ENCODE data around the gene PRXL2C. TPM values are rescaled to one million over a fixed set of nuclear protein-coding genes. Genes with fewer than 3 reads are reported as not detected.
"Not testable (repeated sequence)": the region's sequence is repeated elsewhere in the genome, so short reads cannot be mapped to it uniquely, and the experiment has no call there.

Gene PRXL2C
- total RNA-seq, 3 donors from 2014 or later = 14.3 to 26.1 (median 16.1) TPM

DNA sequence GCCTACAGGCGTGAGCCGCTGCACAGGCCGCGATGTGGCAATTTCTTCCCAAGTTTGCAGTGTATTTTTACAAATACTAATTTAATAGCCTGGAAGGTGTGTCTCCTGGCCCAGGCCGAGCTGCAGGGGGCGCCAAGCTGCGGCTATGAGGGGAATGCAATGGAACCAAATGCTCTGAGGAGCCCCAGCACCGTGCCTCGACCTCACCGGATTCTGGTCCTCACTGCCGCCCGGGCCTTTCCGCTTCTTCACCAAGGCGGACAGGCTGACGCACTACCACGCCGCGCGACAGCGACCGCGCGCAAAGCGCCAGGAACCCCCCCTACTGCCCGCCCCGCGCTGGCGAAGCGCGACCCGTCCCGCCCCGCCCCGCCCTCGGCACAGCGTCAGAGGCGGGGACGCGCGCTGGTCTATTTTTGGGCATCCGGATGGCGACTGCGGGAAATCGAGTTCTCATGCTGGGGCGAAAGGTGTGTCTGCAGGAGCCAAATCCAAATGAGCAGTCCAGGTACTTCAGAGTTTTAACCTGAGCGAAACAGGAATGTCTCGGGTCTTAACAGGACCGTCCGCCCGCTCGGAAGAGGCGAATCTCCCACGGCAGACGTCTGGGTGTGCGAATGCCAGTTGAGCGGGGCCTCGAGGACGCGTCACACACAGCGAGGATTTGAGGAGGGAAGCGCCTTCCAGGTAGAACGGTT, 31.7 kb upstream of the PRXL2C start:
- Histone ChIP-seq H3K4me3 (peak overlapping the region; percentile 47 to 75 (median 60)), H3K9me3 (peaks cover 4 to 8% of the 10 kb centered on the region in 2 donors), H3K36me3 (no peaks in the 10 kb centered on the region), H3K27ac (peak overlapping the region; percentile 69 to 80), H3K27me3 (no peaks in the 10 kb centered on the region), H3K4me1 (no peaks in the 10 kb centered on the region)
- DNase-seq (ENCODE audit: low spot score in 2 of 2) = peak; percentile 62 to 79
- TF ChIP-seq POLR2A (IDR thresholded peaks at IDR 0.05) = no peak
- TF ChIP-seq, protein P1, sequence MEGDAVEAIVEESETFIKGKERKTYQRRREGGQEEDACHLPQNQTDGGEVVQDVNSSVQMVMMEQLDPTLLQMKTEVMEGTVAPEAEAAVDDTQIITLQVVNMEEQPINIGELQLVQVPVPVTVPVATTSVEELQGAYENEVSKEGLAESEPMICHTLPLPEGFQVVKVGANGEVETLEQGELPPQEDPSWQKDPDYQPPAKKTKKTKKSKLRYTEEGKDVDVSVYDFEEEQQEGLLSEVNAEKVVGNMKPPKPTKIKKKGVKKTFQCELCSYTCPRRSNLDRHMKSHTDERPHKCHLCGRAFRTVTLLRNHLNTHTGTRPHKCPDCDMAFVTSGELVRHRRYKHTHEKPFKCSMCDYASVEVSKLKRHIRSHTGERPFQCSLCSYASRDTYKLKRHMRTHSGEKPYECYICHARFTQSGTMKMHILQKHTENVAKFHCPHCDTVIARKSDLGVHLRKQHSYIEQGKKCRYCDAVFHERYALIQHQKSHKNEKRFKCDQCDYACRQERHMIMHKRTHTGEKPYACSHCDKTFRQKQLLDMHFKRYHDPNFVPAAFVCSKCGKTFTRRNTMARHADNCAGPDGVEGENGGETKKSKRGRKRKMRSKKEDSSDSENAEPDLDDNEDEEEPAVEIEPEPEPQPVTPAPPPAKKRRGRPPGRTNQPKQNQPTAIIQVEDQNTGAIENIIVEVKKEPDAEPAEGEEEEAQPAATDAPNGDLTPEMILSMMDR (IDR thresholded peaks at IDR 0.05) = peak in 1 of 3 donors; percentile 27
- peak in 1 of 3 donors; percentile 27 for TF ChIP-seq POLR2AphosphoS5 (IDR thresholded peaks at IDR 0.05)
- intact Hi-C loops (cut with DNase I; ENCODE audit: low total_unique reads) = no loop called here

GRCh38 chr9:96680812-96681499, 25.8 kb upstream of the PRXL2C start:
- DNase-seq (ENCODE audit: low spot score in 2 of 2) = no peak
- no peak overlapping the region for H3K27ac ChIP-seq
- intact Hi-C loops (cut with DNase I; ENCODE audit: low total_unique reads) = no loop called here
- H3K36me3 ChIP-seq = no peaks in the 10 kb centered on the region
- no peaks in the 10 kb centered on the region for H3K9me3 ChIP-seq
- no peak for TF ChIP-seq POLR2AphosphoS5 (IDR thresholded peaks at IDR 0.05)
- TF ChIP-seq, protein P1 (IDR thresholded peaks at IDR 0.05) = no peak
- H3K4me1 ChIP-seq = no peaks in the 10 kb centered on the region
- no peaks in the 10 kb centered on the region for H3K27me3 ChIP-seq
- H3K4me3 ChIP-seq = no peak overlapping the region

DNA sequence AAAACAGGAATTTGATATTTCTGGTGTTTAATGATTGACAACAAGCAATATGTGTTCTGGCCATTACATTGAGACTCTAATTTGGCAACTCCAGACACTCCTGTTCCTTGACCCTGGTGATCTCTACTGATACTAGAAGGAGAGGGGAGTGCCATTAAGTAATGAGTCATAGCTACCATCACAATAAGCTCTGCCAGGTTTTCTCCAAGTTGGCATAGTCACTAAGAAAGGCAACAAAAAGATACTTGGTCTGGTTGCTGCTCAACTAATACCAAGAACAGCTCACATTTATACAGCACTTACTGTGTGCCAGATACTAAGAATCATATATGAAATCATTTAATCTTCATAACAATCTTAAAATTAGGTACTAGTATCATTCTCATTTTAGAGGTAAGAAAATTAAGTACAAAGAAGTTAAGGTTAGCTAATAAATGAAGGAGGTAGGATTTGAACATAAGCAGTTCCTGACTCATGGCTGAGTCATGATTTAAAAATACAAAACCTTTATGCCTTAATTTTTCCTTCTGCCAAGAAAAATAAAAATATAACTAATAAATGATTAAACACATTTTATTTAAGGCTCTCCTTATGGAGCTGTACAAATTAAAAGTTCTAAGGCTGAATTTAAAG, 19.9 kb upstream of the PRXL2C start:
- H3K36me3 ChIP-seq = no peaks in the 10 kb centered on the region
- H3K4me3 ChIP-seq = no peak overlapping the region
- no peak for DNase-seq (ENCODE audit: low spot score in 2 of 2)
- TF ChIP-seq POLR2A (IDR thresholded peaks at IDR 0.05) (no peak), POLR2AphosphoS5 (IDR thresholded peaks at IDR 0.05) (no peak)
- TF ChIP-seq, protein P1 (IDR thresholded peaks at IDR 0.05) = no peak
- H3K27me3 ChIP-seq = no peaks in the 10 kb centered on the region
- H3K9me3 ChIP-seq = no peaks in the 10 kb centered on the region
- no peak overlapping the region for H3K27ac ChIP-seq
- intact Hi-C loops (cut with DNase I; ENCODE audit: low total_unique reads) = no loop called here
- no peaks in the 10 kb centered on the region for H3K4me1 ChIP-seq

- intact Hi-C loops (cut with DNase I; ENCODE audit: low total_unique reads); H3K4me3 ChIP-seq; H3K9me3 ChIP-seq; H3K27ac ChIP-seq; H3K27me3 ChIP-seq; H3K4me1 ChIP-seq; DNase-seq (ENCODE audit: low spot score in 2 of 2); H3K36me3 ChIP-seq: not testable (repeated sequence)
Observed at GRCh38 chr9:96673786-96674185, 18.7 kb upstream of the PRXL2C start.

DNA sequence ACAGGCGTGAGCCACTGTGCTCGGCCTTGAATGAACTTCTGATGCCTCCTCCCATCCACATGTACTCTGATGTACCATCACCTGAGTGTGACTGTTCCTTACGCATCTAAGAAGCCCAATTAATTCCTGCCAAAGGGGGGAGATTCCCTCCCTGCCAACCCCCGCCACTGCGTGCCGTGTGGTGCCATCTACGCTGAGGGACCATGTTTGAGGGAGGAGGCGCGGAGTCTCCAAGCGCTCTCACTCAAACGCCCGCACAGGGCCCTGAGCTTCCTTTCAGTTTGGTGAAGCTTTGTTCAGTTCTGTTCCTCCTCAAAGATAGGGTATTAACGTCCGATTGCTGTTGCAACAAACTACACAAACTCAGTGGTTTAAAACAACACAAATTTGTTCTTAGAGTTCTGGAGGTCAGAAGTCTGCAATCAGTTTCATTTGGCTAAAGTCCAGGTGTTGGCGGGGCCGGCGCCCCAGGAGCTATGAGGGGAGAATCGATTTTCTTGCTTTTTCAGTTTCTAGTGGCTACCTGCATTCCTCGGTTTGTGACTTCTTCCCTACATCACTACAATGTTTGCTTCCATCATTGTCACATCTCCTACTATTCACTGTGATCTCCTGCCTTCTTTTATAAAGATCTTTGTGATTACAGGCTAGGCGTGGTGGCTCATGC, 13.9 kb upstream of the PRXL2C start:
- TF ChIP-seq, protein P1 (IDR thresholded peaks at IDR 0.05) = no peak
- TF ChIP-seq POLR2AphosphoS5 (IDR thresholded peaks at IDR 0.05) (no peak), POLR2A (IDR thresholded peaks at IDR 0.05) (no peak)
- Histone ChIP-seq H3K9me3 (no peaks in the 10 kb centered on the region), H3K4me1 (no peaks in the 10 kb centered on the region), H3K27ac (no peak overlapping the region), H3K36me3 (no peaks in the 10 kb centered on the region), H3K27me3 (no peaks in the 10 kb centered on the region), H3K4me3 (no peak overlapping the region)
- intact Hi-C loops (cut with DNase I; ENCODE audit: low total_unique reads) = no loop called here
- no peak for DNase-seq (ENCODE audit: low spot score in 2 of 2)

All from breast epithelium (tissue), 4 donors.